Adipocyte (in vitro differentiated cells): Measurements from ENCODE around the gene DNM2.

ENCODE experiments used
- DNase-seq: peaks from one replicate; pipeline ENCODE4 v3.0.0-alpha.2; 2015; ENCODE audit warnings: low read depth
- H3K27me3 ChIP-seq: replicated peaks from 2 replicates; pipeline ENCODE4 v1.7.0; 2013; ENCODE audit warnings: mild to moderate bottlenecking, low read length, moderate library complexity; ENCODE audit not compliant: control insufficient read depth, insufficient read depth
- H3K36me3 ChIP-seq: 2 replicates; pipeline ENCODE4 v1.7.0; 2013; ENCODE audit warnings: low read length, mild to moderate bottlenecking, moderate library complexity; ENCODE audit not compliant: control insufficient read depth, insufficient read depth, severe bottlenecking
- H3K4me1 ChIP-seq: 2 replicates; pipeline ENCODE4 v1.7.0; 2013; ENCODE audit warnings: mild to moderate bottlenecking, low read length, moderate library complexity; ENCODE audit not compliant: control insufficient read depth, insufficient read depth
- H3K4me3 ChIP-seq: 2 replicates; pipeline ENCODE4 v1.7.0; 2013; ENCODE audit warnings: mild to moderate bottlenecking, low read length, moderate library complexity
- H3K9ac ChIP-seq: 2 replicates; pipeline ENCODE4 v1.7.0; 2013; ENCODE audit warnings: mild to moderate bottlenecking, low read length, moderate library complexity
- H3K9me3 ChIP-seq: 2 replicates; pipeline ENCODE4 v1.7.0; 2013; ENCODE audit warnings: mild to moderate bottlenecking, low read length, moderate library complexity; ENCODE audit not compliant: control insufficient read depth

The DNM2 gene

DNA sequence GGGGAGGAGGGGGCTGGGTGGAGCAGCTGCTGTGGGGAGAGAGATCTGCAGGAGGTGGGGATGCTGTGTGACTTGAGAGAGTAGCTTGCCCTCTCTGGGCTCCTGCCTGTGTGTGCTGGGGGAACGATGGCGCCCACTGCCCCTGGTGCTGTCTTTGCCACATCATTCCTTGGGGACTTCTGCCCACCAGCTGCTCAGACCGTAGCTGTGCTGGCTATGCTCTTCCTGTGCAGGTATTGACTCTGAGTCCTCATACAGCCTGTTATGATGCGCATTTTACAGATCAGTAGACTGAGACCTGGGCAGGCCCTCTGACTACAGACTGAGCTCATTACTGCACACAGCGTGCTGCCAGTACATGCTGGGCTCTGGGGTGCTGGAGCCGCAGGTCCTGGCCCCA lies 51.1 kb downstream of the DNM2 start:
- Histone ChIP-seq H3K4me1 (peaks cover 40% of the 10 kb centered on the region), H3K27me3 (no peaks in the 10 kb centered on the region), H3K4me3 (no peak overlapping the region), H3K36me3 (peaks cover 12% of the 10 kb centered on the region), H3K9ac (peak overlapping the region; percentile 72), H3K9me3 (no peaks in the 10 kb centered on the region)
- DNase-seq = no peak

DNA sequence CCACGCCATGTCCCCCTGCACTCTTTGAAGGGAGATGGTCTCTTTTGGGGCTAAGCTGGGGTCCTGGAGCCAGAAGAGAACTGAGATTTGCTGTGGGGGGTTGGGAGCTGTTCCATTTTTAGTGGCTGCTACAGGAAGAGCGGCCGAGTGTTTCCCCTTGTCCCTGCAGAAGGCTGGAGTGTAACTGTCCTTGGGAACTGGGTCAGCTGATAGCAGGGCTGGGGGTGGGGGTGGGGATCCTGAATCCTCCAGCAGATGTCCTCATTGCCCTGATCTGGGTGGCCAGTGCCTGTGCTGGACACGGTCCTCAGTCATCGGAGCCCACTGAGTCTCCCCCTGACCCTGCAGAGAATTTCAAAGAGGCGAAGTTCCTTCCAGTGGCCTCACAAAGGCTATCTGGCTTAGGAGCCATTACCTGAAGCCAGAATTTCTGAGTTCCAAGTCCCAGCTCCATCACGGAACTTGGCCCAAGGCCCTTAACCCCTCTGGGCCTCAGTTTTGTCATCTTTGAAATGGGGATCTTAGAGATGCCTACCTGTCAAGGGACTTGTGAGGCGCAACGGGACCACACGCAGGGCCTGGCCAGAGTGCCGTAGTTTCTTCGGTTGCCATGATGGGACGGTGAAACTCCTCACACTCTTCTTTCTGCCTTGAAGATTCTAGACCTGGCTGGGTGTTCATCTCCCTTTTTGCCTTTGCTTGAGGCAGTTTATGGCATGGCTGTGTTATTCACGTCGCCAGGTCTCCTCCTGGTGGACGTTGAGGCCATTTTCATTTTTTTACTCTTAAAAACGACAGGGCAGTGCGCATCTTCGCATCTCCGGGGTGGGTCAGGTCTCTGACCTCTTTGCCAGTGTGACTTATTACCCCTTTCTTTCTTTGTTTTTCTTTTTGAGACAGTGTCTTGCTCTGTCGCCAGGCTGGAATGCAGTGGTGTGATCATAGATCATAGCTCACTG lies 51.9 kb downstream of the DNM2 start:
- Histone ChIP-seq H3K4me1 (peaks cover 37% of the 10 kb centered on the region), H3K9ac (peak overlapping the region; percentile 72), H3K9me3 (no peaks in the 10 kb centered on the region), H3K36me3 (peaks cover 18% of the 10 kb centered on the region), H3K27me3 (no peaks in the 10 kb centered on the region), H3K4me3 (peak overlapping the region; percentile 29)
- DNase-seq = peak; percentile 28

DNA sequence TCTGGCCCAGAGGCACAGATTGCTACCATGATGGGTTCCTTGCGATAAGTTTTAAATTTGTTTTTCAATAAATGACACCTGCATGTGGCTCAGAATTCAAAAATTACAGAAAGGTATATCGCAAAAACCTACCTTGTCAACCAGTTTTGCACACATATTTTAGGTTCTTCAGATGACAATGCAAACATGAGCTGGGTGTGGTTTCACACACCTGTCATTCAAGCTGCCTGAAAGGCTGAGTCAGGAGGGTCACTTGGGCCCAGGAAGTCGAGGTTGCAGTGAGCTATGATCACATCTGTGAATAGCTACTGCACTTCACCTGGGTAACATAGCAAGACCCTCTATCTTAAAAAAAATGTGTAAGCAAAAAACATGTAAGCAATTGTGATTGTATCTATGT lies 56.1 kb downstream of the DNM2 start:
- Histone ChIP-seq H3K4me1 (peaks cover 19% of the 10 kb centered on the region), H3K9me3 (no peaks in the 10 kb centered on the region), H3K36me3 (peaks cover 51% of the 10 kb centered on the region), H3K27me3 (no peaks in the 10 kb centered on the region), H3K4me3 (no peak overlapping the region), H3K9ac (no peak overlapping the region)
- DNase-seq = no peak

DNA sequence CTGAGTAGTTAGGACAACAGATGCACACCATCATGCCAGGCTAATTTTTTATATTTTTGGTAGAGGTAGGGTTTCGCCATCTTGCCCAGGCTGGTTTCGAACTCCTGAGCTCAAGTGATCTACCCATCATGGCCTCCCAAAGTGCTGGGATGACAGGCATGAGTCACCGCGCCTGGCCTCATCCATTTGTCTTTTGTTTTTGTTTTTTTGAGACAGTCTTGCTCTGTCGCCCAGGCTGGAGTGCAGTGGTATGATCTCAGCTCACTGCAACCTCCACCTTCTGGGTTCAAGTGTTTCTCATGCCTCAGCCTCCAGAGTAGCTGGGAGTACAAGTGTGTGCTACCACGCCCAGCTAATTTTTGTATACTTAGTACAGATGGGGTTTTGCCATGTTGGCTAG lies 57.0 kb downstream of the DNM2 start:
- no peak overlapping the region for H3K4me3 ChIP-seq
- no peaks in the 10 kb centered on the region for H3K27me3 ChIP-seq
- H3K36me3 ChIP-seq = peaks cover 57% of the 10 kb centered on the region
- no peaks in the 10 kb centered on the region for H3K9me3 ChIP-seq
- peaks cover 16% of the 10 kb centered on the region for H3K4me1 ChIP-seq
- DNase-seq = no peak
- no peak overlapping the region for H3K9ac ChIP-seq

DNA sequence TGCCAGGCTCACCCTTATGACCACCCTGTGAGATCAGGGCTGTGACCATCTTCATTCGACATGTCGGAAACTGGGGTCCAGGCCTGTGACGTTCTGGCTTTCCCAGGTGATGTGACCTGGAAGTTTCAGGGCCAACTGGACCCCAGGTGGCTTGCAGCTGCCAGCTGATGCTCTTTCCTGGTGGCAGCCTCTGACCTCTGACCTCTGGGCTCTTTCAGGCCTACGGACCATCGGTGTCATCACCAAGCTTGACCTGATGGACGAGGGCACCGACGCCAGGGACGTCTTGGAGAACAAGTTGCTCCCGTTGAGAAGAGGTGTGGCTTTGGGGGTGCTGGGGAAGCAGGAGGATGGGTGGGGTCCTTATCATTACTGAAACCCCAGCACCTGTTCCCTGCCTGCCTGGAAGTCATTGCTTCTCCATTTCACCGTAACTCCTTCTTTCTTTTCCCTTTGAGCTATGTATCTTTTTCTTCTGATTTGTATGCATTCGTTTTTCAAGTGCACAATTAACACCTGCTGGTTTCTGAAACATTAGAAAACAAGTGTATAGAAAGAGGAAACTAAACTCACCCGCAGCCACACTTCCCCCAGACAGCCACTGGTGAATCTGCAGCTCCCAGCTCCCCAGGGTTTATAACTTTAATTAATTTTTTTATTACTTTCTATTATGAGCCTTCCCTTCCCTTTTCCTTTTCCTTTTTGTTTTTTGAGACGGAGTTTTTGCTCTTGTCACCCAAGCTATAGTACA lies 59.2 kb downstream of the DNM2 start:
- Histone ChIP-seq H3K9me3 (no peaks in the 10 kb centered on the region), H3K36me3 (peaks cover 69% of the 10 kb centered on the region), H3K9ac (no peak overlapping the region), H3K4me1 (peaks cover 20% of the 10 kb centered on the region), H3K27me3 (no peaks in the 10 kb centered on the region), H3K4me3 (no peak overlapping the region)
- DNase-seq = no peak

DNA sequence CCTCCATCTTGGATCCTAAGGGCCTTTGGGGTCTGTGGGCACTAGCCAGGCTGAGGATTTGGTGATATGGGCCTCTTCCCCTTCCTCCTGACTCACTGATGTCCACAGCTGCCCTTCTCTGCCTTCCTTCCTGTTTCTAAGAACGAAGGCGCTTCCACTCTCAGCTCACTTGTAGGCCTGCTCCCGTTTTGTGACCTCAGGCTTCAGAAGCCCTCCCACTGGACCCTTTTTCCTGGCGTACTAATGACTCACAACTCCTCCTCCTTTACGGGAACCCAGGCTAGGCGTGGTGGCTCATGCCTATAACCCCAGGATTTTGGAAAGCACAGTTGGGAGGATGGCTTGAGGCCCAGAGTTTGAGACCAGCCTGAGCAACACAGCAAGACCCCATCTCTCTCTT lies 62.5 kb downstream of the DNM2 start:
- Histone ChIP-seq H3K36me3 (peaks cover 74% of the 10 kb centered on the region), H3K4me1 (peaks cover 20% of the 10 kb centered on the region), H3K27me3 (no peaks in the 10 kb centered on the region), H3K4me3 (peak overlapping the region; percentile 32), H3K9me3 (no peaks in the 10 kb centered on the region), H3K9ac (peak overlapping the region; percentile 84)
- no peak for DNase-seq

DNA sequence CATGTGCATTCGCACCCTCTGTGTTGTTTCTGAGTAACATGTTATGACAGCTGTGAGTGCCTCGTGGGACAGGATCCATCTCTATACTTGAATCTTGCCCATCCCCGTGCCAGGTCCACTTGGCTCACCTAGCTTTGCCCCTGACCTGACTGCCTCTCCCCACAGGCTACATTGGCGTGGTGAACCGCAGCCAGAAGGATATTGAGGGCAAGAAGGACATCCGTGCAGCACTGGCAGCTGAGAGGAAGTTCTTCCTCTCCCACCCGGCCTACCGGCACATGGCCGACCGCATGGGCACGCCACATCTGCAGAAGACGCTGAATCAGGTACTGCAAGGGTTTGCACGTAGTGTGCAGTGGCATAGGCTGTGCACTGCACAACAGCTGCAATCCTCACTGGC lies 64.9 kb downstream of the DNM2 start:
- H3K4me3 ChIP-seq = no peak overlapping the region
- peaks cover 20% of the 10 kb centered on the region for H3K4me1 ChIP-seq
- H3K27me3 ChIP-seq = no peaks in the 10 kb centered on the region
- peaks cover 73% of the 10 kb centered on the region for H3K36me3 ChIP-seq
- H3K9ac ChIP-seq = no peak overlapping the region
- H3K9me3 ChIP-seq = no peaks in the 10 kb centered on the region
- no peak for DNase-seq

DNA sequence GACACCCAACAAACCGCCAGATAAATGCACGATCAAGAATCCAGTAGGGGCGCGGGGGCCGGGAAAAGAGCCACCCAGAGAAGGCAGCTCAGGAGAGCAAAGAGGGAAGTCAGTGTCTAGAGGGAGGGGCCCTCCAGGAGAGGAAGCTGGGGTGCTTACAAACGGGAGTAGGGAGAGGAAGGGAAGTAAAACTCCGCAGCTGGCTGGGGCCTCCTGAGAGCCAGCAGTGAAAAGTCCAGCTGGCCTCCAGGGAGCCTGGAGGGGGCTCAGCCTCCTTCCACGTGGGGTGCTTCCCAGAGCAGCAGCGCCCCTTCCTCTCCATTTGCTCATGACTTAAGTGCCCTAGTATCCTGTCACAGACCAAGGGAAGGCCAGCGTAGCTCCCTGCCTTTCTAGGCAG lies 66.4 kb downstream of the DNM2 start:
- peaks cover 20% of the 10 kb centered on the region for H3K4me1 ChIP-seq
- no peak overlapping the region for H3K9ac ChIP-seq
- no peak for DNase-seq
- peaks cover 75% of the 10 kb centered on the region for H3K36me3 ChIP-seq
- no peaks in the 10 kb centered on the region for H3K27me3 ChIP-seq
- no peaks in the 10 kb centered on the region for H3K9me3 ChIP-seq
- H3K4me3 ChIP-seq = no peak overlapping the region

DNA sequence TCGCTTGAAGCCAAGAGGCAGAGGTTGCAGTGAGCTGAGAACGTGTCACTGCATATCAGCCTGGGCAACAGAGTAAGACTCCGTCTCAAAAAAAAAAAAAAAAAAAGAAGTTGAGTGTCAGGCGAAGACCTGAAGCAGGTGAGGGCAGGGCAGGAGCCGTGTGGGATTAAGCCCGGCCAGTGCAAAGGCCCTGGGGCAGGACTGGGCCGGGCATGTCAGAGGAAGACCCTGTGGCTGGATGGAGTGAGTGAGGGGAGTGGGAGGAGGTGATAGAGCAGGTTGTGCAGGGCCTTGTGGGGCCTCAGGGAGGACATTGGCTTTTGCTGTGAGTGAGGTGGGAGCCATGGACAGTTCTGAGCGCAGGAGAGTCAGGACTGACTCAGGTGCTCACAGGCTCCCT lies 70.3 kb downstream of the DNM2 start:
- Histone ChIP-seq H3K9me3 (no peaks in the 10 kb centered on the region), H3K9ac (no peak overlapping the region), H3K4me1 (no peaks in the 10 kb centered on the region), H3K27me3 (no peaks in the 10 kb centered on the region), H3K4me3 (no peak overlapping the region), H3K36me3 (peaks cover 79% of the 10 kb centered on the region)
- DNase-seq = no peak

DNA sequence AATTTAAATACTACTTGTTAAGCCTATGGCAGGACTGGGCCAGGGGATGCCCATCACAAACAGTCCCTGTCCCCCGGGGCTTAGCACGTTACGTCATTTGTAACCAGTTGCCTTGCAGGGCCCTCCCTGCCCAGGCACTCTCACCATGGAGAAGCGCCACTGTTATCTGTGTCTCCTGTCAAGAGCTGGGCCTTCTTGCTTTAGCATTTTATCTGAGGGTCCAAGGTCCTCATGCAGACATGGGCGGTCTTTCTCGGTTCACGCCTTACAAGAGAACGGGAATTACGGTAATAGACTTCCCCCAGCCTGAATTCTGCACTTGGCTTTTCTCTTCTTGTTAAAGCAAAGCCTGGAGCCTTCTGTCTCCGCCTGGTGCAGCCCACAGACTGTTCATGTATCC lies 72.0 kb downstream of the DNM2 start:
- peaks cover 84% of the 10 kb centered on the region for H3K36me3 ChIP-seq
- H3K9me3 ChIP-seq = no peaks in the 10 kb centered on the region
- no peak overlapping the region for H3K4me3 ChIP-seq
- H3K9ac ChIP-seq = no peak overlapping the region
- no peaks in the 10 kb centered on the region for H3K4me1 ChIP-seq
- no peak for DNase-seq
- no peaks in the 10 kb centered on the region for H3K27me3 ChIP-seq

DNA sequence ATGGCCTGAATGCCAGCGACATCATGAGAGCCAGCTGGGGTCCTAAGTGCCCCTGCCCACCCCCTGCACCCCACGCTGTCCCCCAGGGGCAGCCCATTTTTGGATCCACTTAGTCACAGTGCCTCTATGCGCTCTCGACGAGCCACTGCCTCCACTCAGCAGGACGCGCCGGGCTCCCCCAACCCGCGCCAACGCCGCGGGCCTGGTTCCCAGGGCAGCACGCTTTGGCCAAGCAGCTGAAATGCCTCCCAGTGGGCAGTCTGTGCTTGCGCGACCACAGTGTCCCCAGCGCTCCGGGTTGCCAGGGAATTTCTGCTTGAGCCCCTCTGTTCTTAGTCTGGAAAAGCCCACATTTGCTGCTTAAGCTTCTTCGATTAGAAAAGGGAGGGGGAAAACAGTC lies 78.8 kb downstream of the DNM2 start:
- DNase-seq = no peak
- Histone ChIP-seq H3K36me3 (peaks cover 90% of the 10 kb centered on the region), H3K4me3 (no peak overlapping the region), H3K27me3 (no peaks in the 10 kb centered on the region), H3K4me1 (no peaks in the 10 kb centered on the region), H3K9ac (no peak overlapping the region), H3K9me3 (no peaks in the 10 kb centered on the region)
